Activated CD4-positive, alpha-beta T cell treated with anti-CD3 and anti-CD28 coated beads, Interleukin-2, Interleukin-6, amounts not matched to agents 100 ng/mL and 50 ng/mL, durations not matched to agents 16 hours and 8 hours (primary cell): ENCODE results near the gene DUSP28.
"Not testable (repeated sequence)": the region's sequence is repeated elsewhere in the genome, so short reads cannot be mapped to it uniquely, and the experiment has no call there.

Experiments
- DNase-seq: peaks from one replicate; pipeline ENCODE4 v3.0.0-alpha.2; 2020

DUSP28 gene

GRCh38 chr2:240528406-240529040, 31.6 kb upstream of the DUSP28 start:
- no peak for DNase-seq

- no peak for DNase-seq
Observed at GRCh38 chr2:240529344-240529999, 30.7 kb upstream of the DUSP28 start.

- DNase-seq: no peak
Observed at GRCh38 chr2:240530181-240530580, 30.0 kb upstream of the DUSP28 start.

- DNase-seq: no peak
Observed at GRCh38 chr2:240531038-240531437, 29.1 kb upstream of the DUSP28 start.

GRCh38 chr2:240532031-240532775, 28.0 kb upstream of the DUSP28 start:
- no peak for DNase-seq

- no peak for DNase-seq
Observed at GRCh38 chr2:240538031-240538780, 22.0 kb upstream of the DUSP28 start.

GRCh38 chr2:240539101-240539500, 21.1 kb upstream of the DUSP28 start:
- not testable (repeated sequence) for DNase-seq

- DNase-seq: no peak
Observed at GRCh38 chr2:240539906-240540305, 20.3 kb upstream of the DUSP28 start.

- no peak for DNase-seq
Observed at GRCh38 chr2:240551288-240551687, 8.9 kb upstream of the DUSP28 start.

- no peak for DNase-seq
Observed at GRCh38 chr2:240551811-240552210, 8.3 kb upstream of the DUSP28 start.

- DNase-seq: no peak
Observed at GRCh38 chr2:240553956-240554480, 6.1 kb upstream of the DUSP28 start.

- DNase-seq: no peak
Observed at GRCh38 chr2:240554767-240555493, 5.2 kb upstream of the DUSP28 start.

GRCh38 chr2:240555541-240556250, 4.5 kb upstream of the DUSP28 start:
- no peak for DNase-seq

GRCh38 chr2:240556553-240557100, 3.5 kb upstream of the DUSP28 start:
- DNase-seq: peak; percentile 81

- no peak for DNase-seq
Observed at GRCh38 chr2:240557101-240557751, 2.9 kb upstream of the DUSP28 start.

- DNase-seq: peak; percentile 85
Observed at GRCh38 chr2:240557808-240558207, 2.3 kb upstream of the DUSP28 start, which contains the start of gene ANKMY1. TSS of gene ANKMY1 (minus strand) at chr2:240557988. CDS start at chr2:240557335, 653 bp downstream.

GRCh38 chr2:240558236-240558761, 1.9 kb upstream of the DUSP28 start:
- no peak for DNase-seq

GRCh38 chr2:240559286-240559685, 871 bp upstream of the DUSP28 start:
- peak; percentile 38 for DNase-seq

GRCh38 chr2:240560480-240561324, 545 bp downstream of the DUSP28 start:
- peak; percentile 100 for DNase-seq
